Measurements from ENCODE around the gene AKR1C2. TPM values are rescaled to one million over a fixed set of nuclear protein-coding genes. Genes with fewer than 3 reads are reported as not detected.

The AKR1C2 gene
- total and polyA plus RNA-seq, 11 donors, result 9.3 to 33.7 (median 14.5) TPM

- WGBS, 4 donors, result 91 to 95% (median 93%) methylated on average over 9 of the region's 9 CpGs
- intact Hi-C loops (cut with DNase I), result no loop called here
- TF ChIP-seq CTCF (IDR thresholded peaks at IDR 0.05) (no peak), POLR2A (IDR thresholded peaks at IDR 0.05) (no peak)
Observed at GRCh38 chr10:5045095-5045494, 41.4 kb upstream of the AKR1C2 start.

GRCh38 chr10:5043716-5044115, 40.1 kb upstream of the AKR1C2 start:
- ATAC-seq (no peak), DNase-seq (no peak)
- Histone ChIP-seq H3K27ac (no peak overlapping the region), H3K4me3 (no peak overlapping the region), H3K36me3 (no peaks in the 10 kb centered on the region), H3K27me3 (no peaks in the 10 kb centered on the region), H3K4me1 (peaks cover 0 to 3% (median 0%) of the 10 kb centered on the region in 12 donors), H3K9me3 (no peaks in the 10 kb centered on the region)
- TF ChIP-seq CTCF (IDR thresholded peaks at IDR 0.05), result no peak
- no peak for TF ChIP-seq POLR2A (IDR thresholded peaks at IDR 0.05)
- WGBS, 4 donors, result 96 to 100% (median 99%) methylated on average over 1 of the region's 1 CpG
- intact Hi-C loops (cut with DNase I), result no loop called here

More at GRCh38 chr10:5045095-5045494, 41.4 kb upstream of the AKR1C2 start:
- no peak overlapping the region for H3K4me3 ChIP-seq
- DNase-seq (no peak), ATAC-seq (no peak)
- no peak overlapping the region for H3K27ac ChIP-seq
- H3K4me1 ChIP-seq, result peaks cover 0 to 3% (median 0%) of the 10 kb centered on the region in 12 donors
- no peaks in the 10 kb centered on the region for H3K36me3 ChIP-seq
- no peaks in the 10 kb centered on the region for H3K9me3 ChIP-seq
- H3K27me3 ChIP-seq, result no peaks in the 10 kb centered on the region

GRCh38 chr10:5042922-5043321, 39.3 kb upstream of the AKR1C2 start:
- H3K27ac ChIP-seq, result no peak overlapping the region
- H3K9me3 ChIP-seq, result no peaks in the 10 kb centered on the region
- ATAC-seq, result no peak
- TF ChIP-seq CTCF (IDR thresholded peaks at IDR 0.05) (no peak), POLR2A (IDR thresholded peaks at IDR 0.05) (no peak)
- H3K4me1 ChIP-seq, result peaks cover 0 to 3% (median 0%) of the 10 kb centered on the region in 12 donors
- H3K36me3 ChIP-seq, result no peaks in the 10 kb centered on the region
- WGBS, 4 donors, result 68 to 88% (median 78%) methylated on average over 4 of the region's 4 CpGs
- no peak for DNase-seq
- intact Hi-C loops (cut with DNase I), result no loop called here
- no peaks in the 10 kb centered on the region for H3K27me3 ChIP-seq
- H3K4me3 ChIP-seq, result no peak overlapping the region

- ATAC-seq (no peak), DNase-seq (no peak)
- no peaks in the 10 kb centered on the region for H3K36me3 ChIP-seq
- intact Hi-C loops (cut with DNase I), result no loop called here
- peaks cover 0 to 4% (median 0%) of the 10 kb centered on the region in 12 donors for H3K9me3 ChIP-seq
- peaks cover 0 to 3% (median 0%) of the 10 kb centered on the region in 12 donors for H3K4me1 ChIP-seq
- 58 to 71% (median 64%) methylated on average over 9 of the region's 9 CpGs for WGBS, 4 donors
- TF ChIP-seq POLR2A (IDR thresholded peaks at IDR 0.05) (no peak), CTCF (IDR thresholded peaks at IDR 0.05) (no peak)
- H3K27me3 ChIP-seq, result no peaks in the 10 kb centered on the region
- H3K4me3 ChIP-seq, result peak overlapping the region in 10 of 12 donors; percentile 0 to 37 (median 19)
- H3K27ac ChIP-seq, result peak overlapping the region in 4 of 12 donors; percentile 18 to 25 (median 23)
Observed at GRCh38 chr10:5041471-5042023, 37.9 kb upstream of the AKR1C2 start.

Data from heart left ventricle (tissue), 16 donors.